ENCODE measurements around the gene RHOT1.

DNA sequence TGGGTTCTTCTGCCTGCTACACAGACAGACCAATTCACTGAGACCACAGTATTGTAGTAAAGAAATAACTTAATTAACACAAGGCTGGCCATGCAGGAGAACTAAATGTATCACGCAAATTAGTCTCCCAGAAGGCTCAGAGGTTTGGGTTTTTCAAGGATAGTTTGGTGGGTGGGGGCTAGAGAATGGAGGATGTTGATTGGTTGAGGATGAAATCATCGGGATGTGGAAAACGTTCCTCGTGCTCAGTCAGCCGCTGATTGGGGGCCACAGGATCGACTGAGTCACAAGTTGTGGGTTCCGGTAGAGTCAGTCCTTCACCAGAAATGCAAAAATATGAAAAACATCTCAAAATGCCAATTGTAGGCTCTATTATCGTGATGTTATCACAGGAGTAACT is 18.7 kb downstream of the RHOT1 start:
- TF ChIP-seq, protein P1, sequence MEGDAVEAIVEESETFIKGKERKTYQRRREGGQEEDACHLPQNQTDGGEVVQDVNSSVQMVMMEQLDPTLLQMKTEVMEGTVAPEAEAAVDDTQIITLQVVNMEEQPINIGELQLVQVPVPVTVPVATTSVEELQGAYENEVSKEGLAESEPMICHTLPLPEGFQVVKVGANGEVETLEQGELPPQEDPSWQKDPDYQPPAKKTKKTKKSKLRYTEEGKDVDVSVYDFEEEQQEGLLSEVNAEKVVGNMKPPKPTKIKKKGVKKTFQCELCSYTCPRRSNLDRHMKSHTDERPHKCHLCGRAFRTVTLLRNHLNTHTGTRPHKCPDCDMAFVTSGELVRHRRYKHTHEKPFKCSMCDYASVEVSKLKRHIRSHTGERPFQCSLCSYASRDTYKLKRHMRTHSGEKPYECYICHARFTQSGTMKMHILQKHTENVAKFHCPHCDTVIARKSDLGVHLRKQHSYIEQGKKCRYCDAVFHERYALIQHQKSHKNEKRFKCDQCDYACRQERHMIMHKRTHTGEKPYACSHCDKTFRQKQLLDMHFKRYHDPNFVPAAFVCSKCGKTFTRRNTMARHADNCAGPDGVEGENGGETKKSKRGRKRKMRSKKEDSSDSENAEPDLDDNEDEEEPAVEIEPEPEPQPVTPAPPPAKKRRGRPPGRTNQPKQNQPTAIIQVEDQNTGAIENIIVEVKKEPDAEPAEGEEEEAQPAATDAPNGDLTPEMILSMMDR (IDR thresholded peaks at IDR 0.05; ENCODE audit: extremely low read depth in 1 of 2, insufficient read depth in 1 of 2, low read depth in 1 of 2, low read length in 2 of 2) = no peak
- TF ChIP-seq POLR2A (IDR thresholded peaks at IDR 0.05; ENCODE audit: low read depth, low read length) = no peak

Data from endothelial cell of umbilical vein (primary cell).